ENCODE results near the gene SLC13A2.
"Not testable (repeated sequence)": the region's sequence is repeated elsewhere in the genome, so short reads cannot be mapped to it uniquely, and the experiment has no call there.

SLC13A2 gene

GRCh38 chr17:28473542-28473941 lies at the start of gene SLC13A2:
Gene SLC13A2 (plus strand): TSS chr17:28473644. CDS start chr17:28473713, 69 bp downstream.
- no peak for DNase-seq (ENCODE audit: low spot score)

GRCh38 chr17:28425206-28425605 lies 48.2 kb upstream of the SLC13A2 start:
- DNase-seq (ENCODE audit: low spot score): no peak

- DNase-seq (ENCODE audit: low spot score): peak; percentile 68
Observed at GRCh38 chr17:28426081-28426519, 47.3 kb upstream of the SLC13A2 start.

GRCh38 chr17:28427371-28427770 lies 46.1 kb upstream of the SLC13A2 start:
- no peak for DNase-seq (ENCODE audit: low spot score)

- DNase-seq (ENCODE audit: low spot score): not testable (repeated sequence)
Observed at GRCh38 chr17:28427982-28428381, 45.5 kb upstream of the SLC13A2 start.

GRCh38 chr17:28433721-28434120 lies 39.7 kb upstream of the SLC13A2 start:
- no peak for DNase-seq (ENCODE audit: low spot score)

- DNase-seq (ENCODE audit: low spot score): not testable (repeated sequence)
Observed at GRCh38 chr17:28434326-28434725, 39.1 kb upstream of the SLC13A2 start.

GRCh38 chr17:28443901-28444638 lies 29.4 kb upstream of the SLC13A2 start:
- no peak for DNase-seq (ENCODE audit: low spot score)

- no peak for DNase-seq (ENCODE audit: low spot score)
Observed at GRCh38 chr17:28446716-28447395, 26.6 kb upstream of the SLC13A2 start.

GRCh38 chr17:28447396-28447760 lies 26.1 kb upstream of the SLC13A2 start:
- no peak for DNase-seq (ENCODE audit: low spot score)

GRCh38 chr17:28449859-28450258 lies 23.6 kb upstream of the SLC13A2 start:
- DNase-seq (ENCODE audit: low spot score): no peak

GRCh38 chr17:28457890-28458289 lies 15.6 kb upstream of the SLC13A2 start:
- DNase-seq (ENCODE audit: low spot score): no peak

- not testable (repeated sequence) for DNase-seq (ENCODE audit: low spot score)
Observed at GRCh38 chr17:28458881-28459280, 14.6 kb upstream of the SLC13A2 start.

GRCh38 chr17:28460901-28461300 lies 12.5 kb upstream of the SLC13A2 start:
- DNase-seq (ENCODE audit: low spot score): no peak

- peak; percentile 43 for DNase-seq (ENCODE audit: low spot score)
Observed at GRCh38 chr17:28466001-28466400, 7.4 kb upstream of the SLC13A2 start.

GRCh38 chr17:28466521-28467048 lies 6.9 kb upstream of the SLC13A2 start:
- DNase-seq (ENCODE audit: low spot score): peak; percentile 47

- DNase-seq (ENCODE audit: low spot score): no peak
Observed at GRCh38 chr17:28467456-28468025, 5.9 kb upstream of the SLC13A2 start.

- DNase-seq (ENCODE audit: low spot score): not testable (repeated sequence)
Observed at GRCh38 chr17:28468033-28468735, 5.3 kb upstream of the SLC13A2 start.

- DNase-seq (ENCODE audit: low spot score): no peak
Observed at GRCh38 chr17:28468781-28469180, 4.7 kb upstream of the SLC13A2 start.

GRCh38 chr17:28469376-28469775 lies 4.1 kb upstream of the SLC13A2 start:
- peak; percentile 41 for DNase-seq (ENCODE audit: low spot score)

GRCh38 chr17:28470266-28470913 lies 3.1 kb upstream of the SLC13A2 start:
- DNase-seq (ENCODE audit: low spot score): no peak

- no peak for DNase-seq (ENCODE audit: low spot score)
Observed at GRCh38 chr17:28470914-28471366, 2.5 kb upstream of the SLC13A2 start.
